HepG2 (cell line): ENCODE data around the gene STAG3. TPM values are rescaled to one million over a fixed set of nuclear protein-coding genes. Genes with fewer than 3 reads are reported as not detected.

ENCODE experiments used
- ARID2 ChIP-seq: sonication (generic); formaldehyde crosslinking; IDR thresholded peaks from 2 replicates; pipeline ENCODE4 v1.8.1; 2022; ENCODE audit warnings: mild to moderate bottlenecking, missing genetic modification reagents, borderline replicate concordance
- ATF7-NPFF ChIP-seq: sonication (generic); formaldehyde crosslinking; IDR thresholded peaks from 2 replicates; pipeline ENCODE4 v1.8.1; 2023; ENCODE audit warnings: mild to moderate bottlenecking, low read depth, missing genetic modification reagents, moderate library complexity
- CBX5 ChIP-seq: sonication (generic); formaldehyde crosslinking; IDR thresholded peaks from 2 replicates; pipeline ENCODE4 v1.4.0; 2020; ENCODE audit warnings: missing genetic modification reagents, borderline replicate concordance
- DZIP1 ChIP-seq: sonication (generic); formaldehyde crosslinking; IDR thresholded peaks from 2 replicates; pipeline ENCODE4 v1.5.0; 2020; ENCODE audit warnings: mild to moderate bottlenecking, missing genetic modification reagents
- GRHL1 ChIP-seq: sonication (generic); formaldehyde crosslinking; conservative IDR thresholded peaks from 2 replicates; pipeline ENCODE4 v1.8.0; 2022; ENCODE audit warnings: missing genetic modification reagents
- IKZF5 ChIP-seq: IDR thresholded peaks from 2 replicates; pipeline ENCODE4 v1.6.1; 2018; ENCODE audit warnings: missing genetic modification reagents, mild to moderate bottlenecking, missing compliant biosample characterization
- JARID2 ChIP-seq: sonication (generic); formaldehyde crosslinking; IDR thresholded peaks from 2 replicates; pipeline ENCODE4 v1.8.1; 2023; ENCODE audit warnings: missing genetic modification reagents, inconsistent platforms; ENCODE audit not compliant: insufficient replicate concordance
- JUN ChIP-seq: sonication (generic); formaldehyde crosslinking; IDR thresholded peaks from 2 replicates; pipeline ENCODE4 v1.4.0; 2020; ENCODE audit warnings: mild to moderate bottlenecking, missing genetic modification reagents
- PRDM15 ChIP-seq: sonication (generic); formaldehyde crosslinking; IDR thresholded peaks from 2 replicates; pipeline ENCODE4 v1.4.0; 2020; ENCODE audit warnings: missing genetic modification reagents
- TBX2 ChIP-seq: sonication (generic); formaldehyde crosslinking; IDR thresholded peaks from 2 replicates; pipeline ENCODE4 v1.5.0; 2020; ENCODE audit warnings: missing genetic modification reagents, mild to moderate bottlenecking, borderline replicate concordance
- TGIF2 ChIP-seq: IDR thresholded peaks from 2 replicates; pipeline ENCODE4 v1.6.1; 2016; ENCODE audit warnings: control low read depth, missing compliant biosample characterization
- ZBTB38 ChIP-seq: sonication (generic); formaldehyde crosslinking; IDR thresholded peaks from 2 replicates; pipeline ENCODE4 v1.5.1; 2020; ENCODE audit warnings: mild to moderate bottlenecking, missing genetic modification reagents
- ZNF546 ChIP-seq: sonication (generic); formaldehyde crosslinking; conservative IDR thresholded peaks from 2 replicates; pipeline ENCODE4 v1.8.1; 2023; ENCODE audit warnings: mild to moderate bottlenecking, missing genetic modification reagents
- polyA plus RNA-seq, 8 experiments: library from polyadenylated mRNA; depleted of rRNA in 3 of 8; stranded (reverse) in 7 of 8; unstranded in 1 of 8; fragments of >200 nt; fragmentation: Illumina TruSeq in 4 of 8; extraction: Trizol in 4 of 8; gene quantifications; 2 replicates each; pipeline versions ENCODE4 v1.2.1 to v1.2.3, GENCODE V29; 2011 to 2016; ENCODE audit warnings: low read depth in 4 of 8, missing spikeins in 1 of 8, mixed read lengths in 1 of 8; ENCODE audit not compliant: insufficient read depth in 1 of 8
- total RNA-seq, 5 experiments: library from RNA; depleted of rRNA; stranded (reverse); fragments of >200 nt; fragmentation: Illumina TruSeq; extraction: Trizol; gene quantifications; 2 replicates each; pipeline ENCODE4 v1.2.3, GENCODE V29; 2016; ENCODE audit warnings: low read depth in 1 of 5

The STAG3 gene
- total and polyA plus RNA-seq, 2 of the 13 experiments (the other 11 are each of a cell fraction or from before 2014, with no cell fraction given) = 0.09 to 0.33 TPM

GRCh38 chr7:100158229-100159098, 19.3 kb upstream of the STAG3 start, which contains the start of gene TRAPPC14 (continued):
- TF ChIP-seq PRDM15 (CRISPR knock-in tag) = no peak; the same call in 1 of the 2 replicates
- TF ChIP-seq TGIF2 (CRISPR knock-in tag) = no peak
- TF ChIP-seq CBX5 (CRISPR knock-in tag) = peak; percentile 45; the same call in 1 of the 2 replicates
- TF ChIP-seq ARID2 (CRISPR knock-in tag) = peak; percentile 50; the same call in 1 of the 2 replicates
- TF ChIP-seq JARID2 (CRISPR knock-in tag) = peak; percentile 46
- TF ChIP-seq IKZF5 (CRISPR knock-in tag) = peak; percentile 65; the same call in 1 of the 2 replicates
- peak; percentile 36; the same call in 1 of the 2 replicates for TF ChIP-seq ZNF546 (CRISPR knock-in tag)
- no peak for TF ChIP-seq JUN (CRISPR knock-in tag)
- peak; percentile 36; the same call in 1 of the 2 replicates for TF ChIP-seq ATF7-NPFF (CRISPR knock-in tag)
- TF ChIP-seq DZIP1 = no peak
- TF ChIP-seq TBX2 = no peak; the same call in 1 of the 2 replicates
- TF ChIP-seq GRHL1 = no peak
- 0 out of 2 replicates have a peak, but pooled peaks have one; percentile 60 for TF ChIP-seq ZBTB38
